HG02970 (cell line): ENCODE measurements around the gene GLIS2.

ENCODE experiments used
- ATAC-seq: cut with Tn5 transposase; IDR thresholded peaks from one replicate; pipeline ENCODE4 v1.9.1; 2021; ENCODE audit warnings: mild to moderate bottlenecking, moderate library complexity, moderate number of reproducible peaks; ENCODE audit not compliant: unreplicated experiment, low FRiP score

The GLIS2 gene

DNA sequence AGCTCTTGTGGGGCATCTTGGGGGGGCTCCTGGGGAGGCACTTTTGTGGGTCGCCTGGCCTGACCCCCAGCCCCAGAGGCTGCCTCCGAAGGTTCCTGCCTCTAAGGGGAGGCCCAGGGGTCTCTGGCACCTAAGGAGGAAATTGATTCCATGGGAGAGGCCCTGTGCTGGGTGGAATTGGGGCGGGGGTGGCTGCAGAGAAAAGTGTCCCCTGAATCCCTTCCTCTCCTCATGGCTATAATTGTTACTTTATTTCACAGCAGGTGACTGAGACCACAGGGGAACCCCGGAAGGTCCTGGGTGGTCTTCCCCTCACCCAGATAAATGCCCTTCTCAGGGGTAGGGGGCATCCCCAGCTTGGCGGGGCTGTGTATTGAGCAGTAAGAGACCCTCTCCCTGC lies 3.1 kb downstream of the GLIS2 start:
- no peak for ATAC-seq

DNA sequence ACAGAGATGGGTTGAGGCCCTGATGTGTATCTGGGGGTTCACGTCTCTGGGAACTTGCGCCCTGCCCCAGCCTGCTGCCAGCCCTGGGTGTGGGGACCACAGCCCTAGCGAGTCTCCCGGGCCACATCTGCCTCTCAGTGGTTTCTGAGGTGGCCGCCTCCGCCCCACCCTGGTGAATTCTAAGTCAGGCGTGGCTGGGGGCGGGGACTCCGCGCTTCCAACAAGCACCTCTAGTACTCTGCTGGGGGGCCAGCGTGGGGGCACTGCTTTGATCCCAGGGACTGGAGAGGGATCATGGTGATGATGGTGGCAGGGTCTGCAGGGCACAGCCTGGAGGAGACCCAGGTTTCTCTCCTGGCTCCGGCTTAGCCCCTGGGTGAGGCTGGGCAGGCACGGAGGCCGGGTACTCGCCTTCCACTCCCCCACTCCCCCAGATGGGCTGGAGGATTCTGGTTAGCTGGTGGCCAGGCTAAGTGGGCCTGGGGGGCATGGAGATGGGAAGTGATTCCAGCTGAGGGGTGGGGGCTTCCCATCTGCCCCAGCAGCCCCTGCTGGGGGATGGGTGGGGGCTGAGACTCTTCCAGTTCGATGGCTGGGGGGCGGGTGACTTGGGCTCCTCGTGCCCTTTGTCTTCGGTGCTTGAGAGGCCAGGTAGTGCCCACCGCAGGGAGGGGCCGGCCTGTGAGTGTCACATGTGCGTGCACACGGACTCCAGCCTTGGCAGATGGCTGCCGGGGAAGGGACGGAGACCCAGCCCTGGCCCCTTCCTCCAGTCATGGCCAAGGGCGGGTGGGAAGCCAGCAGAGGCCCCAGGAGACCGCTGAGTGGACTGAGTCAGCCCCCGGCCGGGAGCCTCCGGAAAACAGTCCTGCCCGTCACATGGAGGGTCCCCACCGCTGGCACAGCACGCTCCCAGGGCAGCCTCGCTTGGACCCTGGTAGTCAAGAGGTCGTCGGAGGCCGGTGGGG lies 3.9 kb downstream of the GLIS2 start:
- no peak for ATAC-seq

DNA sequence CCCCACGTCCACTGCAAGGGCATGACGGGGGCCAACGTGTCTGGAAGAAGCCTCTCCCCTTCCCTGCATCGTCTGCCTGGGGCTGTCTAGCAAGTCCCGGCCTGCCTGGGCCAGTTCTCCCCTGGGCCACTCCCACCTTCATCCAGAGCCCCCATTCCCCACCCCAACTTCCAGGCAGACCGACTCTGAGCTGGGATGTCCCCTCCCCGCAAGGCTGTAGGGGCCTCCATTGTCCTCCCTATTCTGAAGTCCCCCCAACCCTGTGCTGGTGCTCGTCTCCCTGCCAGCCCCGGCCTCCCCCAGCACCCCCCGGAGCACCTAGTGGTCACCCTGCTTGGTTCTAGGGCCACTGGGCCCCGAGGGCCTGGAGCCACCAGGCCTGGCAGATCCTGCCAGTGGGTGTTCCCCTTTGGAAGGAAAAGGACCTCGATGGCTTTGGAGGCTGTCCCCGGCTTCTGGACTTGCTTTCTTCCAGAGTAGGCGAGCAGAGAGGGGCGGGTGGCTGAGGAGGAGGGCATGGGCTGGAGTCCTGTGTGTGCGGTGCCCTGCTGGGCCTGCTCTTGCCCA lies 4.8 kb downstream of the GLIS2 start:
- no peak for ATAC-seq

- no peak for ATAC-seq
These were observed 5.6 kb downstream of the GLIS2 start for GRCh38 chr16:4321286-4322120.

- no peak for ATAC-seq
These were observed 6.5 kb downstream of the GLIS2 start for GRCh38 chr16:4322121-4323052.

- no peak for ATAC-seq
These were observed 7.4 kb downstream of the GLIS2 start for GRCh38 chr16:4323071-4323844.

- ATAC-seq = no peak
These were observed 8.1 kb downstream of the GLIS2 start for GRCh38 chr16:4323845-4324488.

GRCh38 chr16:4324492-4325252 lies 8.8 kb downstream of the GLIS2 start:
- ATAC-seq = no peak

DNA sequence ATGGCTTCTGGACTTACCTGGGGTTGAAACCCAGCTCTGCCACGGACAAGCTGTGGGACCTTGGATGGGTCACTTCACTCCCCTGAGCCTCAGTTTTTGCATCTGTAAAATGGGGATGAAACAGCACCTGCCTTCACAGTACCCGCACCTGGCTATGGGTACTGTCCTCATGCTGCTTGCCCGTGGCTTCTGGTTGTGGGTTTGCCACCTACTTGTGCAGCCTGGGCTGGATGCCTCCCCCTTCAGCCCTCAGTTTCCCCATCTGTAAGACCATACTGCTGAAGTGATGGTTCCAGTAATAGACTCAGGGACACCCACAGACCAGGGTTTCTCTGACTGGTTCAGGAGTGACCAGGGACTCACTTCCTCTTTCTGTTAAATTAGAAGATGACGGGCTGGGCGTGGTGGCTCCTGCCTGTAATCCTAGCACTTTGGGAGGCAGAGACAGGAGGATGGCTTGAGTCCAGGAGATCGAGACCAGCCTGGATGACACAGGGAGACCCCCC lies 9.4 kb downstream of the GLIS2 start:
- no peak for ATAC-seq

DNA sequence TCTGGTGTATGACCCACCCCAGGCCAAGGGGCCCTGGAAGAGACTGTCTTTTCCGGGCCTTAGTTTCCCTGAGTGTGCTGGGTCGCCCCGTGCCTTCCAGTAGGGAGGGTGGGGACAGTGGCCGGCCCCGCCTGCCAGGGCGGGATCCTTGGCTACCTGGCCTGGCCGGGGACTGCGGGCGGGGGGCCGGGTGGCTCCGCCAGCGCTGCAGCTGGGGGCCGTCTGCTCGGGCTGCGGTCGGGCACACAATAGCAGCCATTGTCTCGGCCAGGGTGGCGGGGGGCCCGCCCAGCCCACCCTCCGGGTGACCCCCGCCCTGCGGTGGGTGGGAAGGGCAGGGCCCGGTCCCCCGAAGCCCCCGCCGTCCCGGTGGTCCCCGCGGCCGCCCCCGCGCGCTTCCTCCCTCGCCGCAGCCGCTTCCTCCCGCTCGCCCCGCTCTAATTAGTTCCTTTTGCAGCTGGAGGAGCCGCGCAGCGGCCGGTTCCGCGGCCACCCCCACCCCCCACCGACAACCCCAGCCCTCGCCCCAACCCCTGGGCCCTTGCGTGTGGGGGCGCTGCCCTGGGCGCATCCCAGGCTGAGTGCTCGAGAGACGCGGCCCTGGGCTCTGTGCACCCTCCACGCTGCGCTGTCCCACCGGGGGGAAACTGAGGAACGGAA lies 11.6 kb downstream of the GLIS2 start:
- no peak for ATAC-seq

DNA sequence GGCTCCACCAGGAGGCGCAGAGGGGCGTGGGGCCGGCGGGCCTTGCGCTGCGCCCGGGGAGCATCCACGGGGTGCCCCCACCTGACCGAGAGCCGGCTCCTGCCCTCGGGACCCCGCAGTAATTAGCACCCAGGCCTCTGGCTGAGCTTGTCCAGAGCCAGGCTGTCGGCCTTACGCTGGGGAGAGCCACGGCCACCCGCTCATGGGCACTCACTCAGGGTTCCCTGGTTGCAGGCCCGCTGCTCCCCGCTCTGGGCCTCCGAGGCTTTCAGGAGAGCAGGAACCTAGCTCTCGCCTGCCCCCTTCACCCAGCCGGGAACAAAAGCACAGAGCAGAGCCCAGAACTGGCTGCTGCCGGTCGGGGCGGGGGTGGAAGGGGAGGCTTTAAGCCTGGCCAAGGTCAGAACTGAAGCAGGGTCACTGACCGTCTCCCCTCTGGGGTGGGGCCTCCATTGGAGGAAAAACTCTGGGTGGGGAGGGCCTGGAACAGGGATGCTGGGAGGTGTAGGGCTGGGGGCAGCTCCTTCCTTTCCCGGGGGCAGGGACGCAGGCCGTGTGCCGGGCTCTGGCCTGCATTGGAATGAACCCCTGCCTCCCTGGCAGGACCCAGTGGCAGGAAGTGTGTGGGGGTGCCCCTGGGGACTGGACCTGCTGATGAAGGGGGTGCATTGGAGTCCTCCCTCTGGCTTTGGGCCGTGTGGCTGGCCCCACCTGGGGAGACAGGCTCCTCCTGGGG lies 12.3 kb downstream of the GLIS2 start:
- no peak for ATAC-seq

DNA sequence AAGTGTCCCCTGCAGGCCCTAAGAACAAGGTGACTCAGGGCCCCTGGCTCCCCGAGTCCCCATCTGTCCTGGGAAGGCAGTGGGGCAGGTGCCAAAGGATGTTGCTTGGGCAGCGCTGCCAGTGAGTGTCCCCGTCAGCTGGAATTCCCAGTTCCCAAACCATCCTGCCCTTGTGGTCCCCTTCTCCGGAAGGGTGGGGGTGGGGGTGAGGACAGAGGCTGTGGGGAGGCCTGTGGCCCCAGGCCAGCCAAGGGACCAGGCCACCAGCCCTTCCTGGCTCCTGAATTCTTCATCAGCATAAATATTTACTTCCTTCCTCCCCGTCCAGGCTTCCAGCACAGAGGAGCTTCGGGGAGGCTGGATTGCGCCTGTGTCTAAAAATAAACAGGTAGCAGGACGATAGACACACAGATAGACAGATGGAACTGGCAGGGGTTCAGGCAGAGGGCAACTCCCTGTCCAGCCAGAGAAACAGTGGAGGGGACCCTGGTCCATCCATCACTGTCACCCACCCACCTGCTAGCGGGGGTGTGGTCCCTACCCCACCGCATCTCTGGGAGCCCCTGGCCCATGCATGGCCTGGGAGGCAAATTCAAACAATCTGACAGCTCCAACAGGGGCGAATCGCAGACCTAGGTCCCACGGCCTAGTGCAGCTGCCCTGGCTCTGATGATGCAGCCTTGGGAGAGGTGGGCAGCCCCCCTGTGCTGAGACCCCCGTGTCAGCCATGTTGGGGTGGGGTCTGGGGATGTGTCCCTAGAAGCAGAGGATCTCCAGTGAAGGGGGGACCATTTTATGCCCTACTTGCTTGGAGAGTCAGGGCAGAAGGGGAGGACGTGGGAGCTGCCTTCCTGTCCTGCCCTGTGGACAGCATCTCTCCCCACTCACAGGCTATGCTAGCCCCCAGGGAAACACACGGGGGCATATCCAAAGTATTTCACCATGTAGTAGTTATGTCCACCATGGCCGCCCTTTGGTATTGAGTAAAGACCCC lies 13.2 kb downstream of the GLIS2 start:
- ATAC-seq = no peak

- no peak for ATAC-seq
These were observed 14.5 kb downstream of the GLIS2 start for GRCh38 chr16:4330277-4330874.

DNA sequence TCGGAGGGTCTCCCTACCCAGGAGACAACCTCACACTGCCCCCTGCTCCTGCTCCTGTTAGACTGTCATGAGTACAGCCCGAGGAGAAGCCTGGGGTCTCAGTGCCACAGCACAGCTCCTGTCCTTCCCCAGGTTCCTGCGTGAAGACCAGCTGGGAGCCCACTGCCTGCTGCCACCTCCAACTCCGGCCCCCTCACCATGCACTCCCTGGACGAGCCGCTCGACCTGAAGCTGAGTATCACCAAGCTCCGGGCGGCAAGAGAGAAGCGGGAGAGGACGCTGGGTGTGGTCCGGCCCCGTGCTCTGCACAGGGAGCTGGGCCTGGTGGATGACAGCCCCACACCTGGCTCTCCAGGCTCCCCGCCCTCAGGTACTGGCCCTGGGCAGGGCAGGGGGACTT lies 16.2 kb downstream of the GLIS2 start:
- ATAC-seq = no peak
